ENCODE data around the gene GRIN3B.

DNA sequence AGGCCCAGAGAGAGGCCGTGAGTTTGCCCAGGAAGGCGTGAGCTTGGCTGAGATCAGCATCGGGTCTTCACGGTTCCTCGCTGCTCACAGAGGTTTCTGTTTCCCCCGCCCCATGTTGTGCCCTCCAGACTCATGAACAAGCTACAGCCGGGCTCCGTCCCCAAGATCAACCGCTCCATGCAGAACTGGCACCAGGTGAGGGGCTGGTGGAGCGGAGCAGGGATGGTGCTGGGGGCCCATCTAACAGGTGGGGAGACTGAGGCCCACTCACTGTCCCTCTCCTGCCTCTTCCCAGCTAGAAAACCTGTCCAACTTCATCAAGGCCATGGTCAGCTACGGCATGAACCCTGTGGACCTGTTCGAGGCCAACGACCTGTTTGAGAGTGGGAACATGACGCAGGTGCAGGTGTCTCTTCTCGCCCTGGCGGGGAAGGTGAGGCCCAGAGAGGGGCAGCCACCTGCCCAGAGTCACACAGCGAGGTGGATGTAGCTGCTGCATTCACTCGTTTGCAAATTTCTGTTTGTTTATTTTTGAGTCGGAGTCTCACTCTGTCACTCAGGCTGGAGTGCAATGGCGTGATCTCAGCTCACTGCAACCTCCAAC, 32.1 kb downstream of the GRIN3B start:
- TF ChIP-seq EZH2 (IDR thresholded peaks at IDR 0.05; ENCODE audit: insufficient read depth, poor library complexity, severe bottlenecking) (no peak), EZH2phosphoT487 (IDR thresholded peaks at IDR 0.05; ENCODE audit: insufficient read depth, low read depth) (no peak)
